Lower leg skin (tissue), 4 donors: Measurements from ENCODE around the gene FTL. TPM values are rescaled to one million over a fixed set of nuclear protein-coding genes. Genes with fewer than 3 reads are reported as not detected.

ENCODE experiments used
- DNase-seq, 2 donors: peaks; one replicate each; pipeline ENCODE4 v3.0.0-alpha.2; 2019; ENCODE audit warnings: low spot score in 2 of 2
- H3K4me3 ChIP-seq: fragments of 200-600 bp; sonication (generic); 2 replicates; pipeline ENCODE4 v1.5.1; 2017; ENCODE audit warnings: mild to moderate bottlenecking, low read depth; ENCODE audit not compliant: poor library complexity, severe bottlenecking
- CTCF ChIP-seq, 3 donors: fragments of 450-650 bp; IDR thresholded peaks; one replicate each; pipeline ENCODE4 v1.5.1; 2016; ENCODE audit warnings: antibody characterized with exemption in 3 of 3, mild to moderate bottlenecking in 3 of 3, moderate library complexity in 2 of 3
- POLR2A ChIP-seq, 2 donors: fragments of 450-650 bp; IDR thresholded peaks; one replicate each; pipeline ENCODE4 v1.6.1; 2016 to 2017; ENCODE audit warnings: antibody characterized with exemption in 2 of 2, mild to moderate bottlenecking in 1 of 2, moderate library complexity in 1 of 2
- WGBS, 2 donors: methylation state at CpG; one replicate each; pipeline ENCODE4 v1.1.5; 2018; 5-methylcytosine and 5-hydroxymethylcytosine counted together
- intact Hi-C: fragments of 100-400 bp; cut with DNase I; formaldehyde crosslinking; loops from one replicate; pipeline ENCODE4 v1.15.0; 2023; ENCODE audit warnings: low total_unique reads
- total RNA-seq, 4 donors: library from RNA; depleted of rRNA; stranded (reverse); fragments of >200 nt; gene quantifications; one replicate each; pipeline ENCODE4 v1.1.0, GENCODE V29; 2016

Gene FTL
- total RNA-seq, 4 donors from 2014 or later: 1,012 to 1,617 (median 1,174) TPM

DNA sequence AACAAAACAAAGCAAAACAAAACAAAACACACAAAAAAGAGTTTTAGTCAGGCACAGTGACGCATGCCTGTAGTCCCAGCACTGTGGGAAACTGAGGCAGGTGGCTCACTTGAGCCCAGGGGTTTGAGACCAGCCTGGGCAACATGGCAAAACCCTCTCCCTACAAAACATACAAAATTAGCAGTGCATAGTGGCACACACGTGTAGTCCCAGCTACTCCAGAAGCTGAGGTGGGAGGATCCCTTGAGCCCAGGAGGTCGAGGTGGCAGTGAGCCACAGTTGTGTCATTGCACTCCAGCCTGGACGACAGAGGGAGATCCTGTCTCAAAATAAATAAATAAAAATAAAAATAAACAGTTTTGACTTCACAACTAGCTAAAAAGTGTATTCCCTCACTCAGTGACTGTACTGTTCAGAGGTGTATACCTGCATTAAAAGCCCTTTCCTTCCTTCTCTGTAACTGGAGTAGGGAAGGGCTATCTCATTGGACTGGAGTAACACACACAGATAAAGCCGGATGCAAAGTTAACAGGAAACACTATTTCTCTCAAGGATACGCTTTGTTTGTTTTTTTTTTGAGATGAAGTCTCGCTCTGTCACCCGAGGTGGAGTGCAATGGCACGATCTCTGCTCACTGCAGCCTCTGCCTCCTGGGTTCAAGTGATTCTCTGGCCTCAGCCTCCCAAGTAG lies 14.1 kb upstream of the FTL start:
- no peak overlapping the region for H3K4me3 ChIP-seq
- TF ChIP-seq CTCF (IDR thresholded peaks at IDR 0.05) (no peak), POLR2A (IDR thresholded peaks at IDR 0.05) (no peak)
- intact Hi-C loops: no loop called here
- 61 to 65% methylated on average over 9 of the region's 9 CpGs for WGBS, 2 donors
- no peak for DNase-seq

- H3K4me3 ChIP-seq: no peak overlapping the region
- intact Hi-C loops: no loop called here
- 82 to 85% methylated on average over 4 of the region's 4 CpGs for WGBS, 2 donors
- TF ChIP-seq CTCF (IDR thresholded peaks at IDR 0.05): no peak
- TF ChIP-seq POLR2A (IDR thresholded peaks at IDR 0.05): no peak
- no peak for DNase-seq
These were observed 12.0 kb upstream of the FTL start for GRCh38 chr19:48953141-48953540.

DNA sequence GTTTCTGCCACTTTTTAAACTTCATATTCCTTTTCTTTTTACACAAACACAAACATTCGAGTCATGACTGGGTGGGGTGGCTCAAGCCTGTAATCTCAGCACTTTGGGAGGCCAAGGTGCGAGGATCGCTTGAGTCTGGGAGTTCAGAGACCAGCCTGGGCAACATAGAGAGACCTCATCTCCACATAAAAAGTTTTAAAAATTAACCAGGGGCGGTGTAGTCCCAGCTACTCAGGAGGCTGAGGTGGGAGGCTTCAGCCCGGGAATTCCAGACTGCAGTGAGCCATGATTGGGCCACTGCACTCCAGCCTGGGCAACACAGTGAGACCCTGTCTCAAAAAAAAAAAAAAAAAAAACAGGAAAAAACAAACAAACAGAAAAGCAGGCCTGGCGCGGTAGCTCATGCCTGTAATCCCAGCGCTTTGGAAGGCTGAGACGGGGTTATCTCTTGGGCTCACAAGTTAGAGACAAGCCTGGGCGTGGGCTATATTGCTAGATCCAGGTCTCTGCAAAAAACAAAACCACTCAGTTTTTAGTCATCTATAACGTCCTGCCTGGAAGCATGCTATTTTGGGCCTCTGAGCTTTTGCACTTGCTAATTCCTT lies 11.0 kb upstream of the FTL start:
- 50 to 59% methylated on average over 11 of the region's 11 CpGs for WGBS, 2 donors
- TF ChIP-seq CTCF (IDR thresholded peaks at IDR 0.05) (no peak), POLR2A (IDR thresholded peaks at IDR 0.05) (no peak)
- intact Hi-C loops: no loop called here
- no peak overlapping the region for H3K4me3 ChIP-seq
- DNase-seq: no peak

- intact Hi-C loops: no loop called here
- no peak for TF ChIP-seq CTCF (IDR thresholded peaks at IDR 0.05)
- TF ChIP-seq POLR2A (IDR thresholded peaks at IDR 0.05): no peak
- 1 to 2% methylated on average over 40 to 41 of the region's 71 CpGs for WGBS, 2 donors
- peak; percentile 93 to 99 for DNase-seq
- peak within 1 kb of the TSS; percentile 61 for H3K4me3 ChIP-seq
These were observed 10.4 kb upstream of the FTL start, which contains the start of gene BAX for GRCh38 chr19:48954595-48955307. BAX (plus strand) TSS chr19:48954875; CDS start chr19:48954929, 54 bp downstream.

DNA sequence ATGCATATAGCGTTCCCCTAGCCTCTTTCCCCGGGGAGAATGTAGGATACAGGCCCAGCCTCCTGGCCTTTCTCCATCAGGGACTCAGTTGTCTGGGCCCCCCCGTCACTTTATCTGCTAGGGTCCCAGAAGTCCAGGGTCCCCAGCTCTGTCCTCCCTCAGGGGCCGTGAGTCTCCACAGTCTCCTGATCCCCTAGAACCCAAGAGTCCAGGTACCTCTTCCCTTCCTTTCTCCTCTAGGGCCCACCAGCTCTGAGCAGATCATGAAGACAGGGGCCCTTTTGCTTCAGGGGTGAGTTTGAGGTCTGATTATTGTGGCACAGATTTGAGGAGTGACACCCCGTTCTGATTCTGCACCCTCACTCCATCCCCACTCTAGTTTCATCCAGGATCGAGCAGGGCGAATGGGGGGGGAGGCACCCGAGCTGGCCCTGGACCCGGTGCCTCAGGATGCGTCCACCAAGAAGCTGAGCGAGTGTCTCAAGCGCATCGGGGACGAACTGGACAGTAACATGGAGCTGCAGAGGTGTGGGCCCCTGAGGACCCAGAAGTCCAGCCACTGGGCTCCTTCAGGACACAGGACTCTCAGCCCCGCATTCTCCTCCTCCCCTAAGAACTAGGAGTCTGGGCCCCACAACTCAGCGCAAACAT lies 9.7 kb upstream of the FTL start:
- intact Hi-C loops: no loop called here
- 47 to 58% methylated on average over 11 to 15 of the region's 16 CpGs for WGBS, 2 donors
- H3K4me3 ChIP-seq: peak overlapping the region; percentile 61
- no peak for DNase-seq
- TF ChIP-seq CTCF (IDR thresholded peaks at IDR 0.05) (no peak), POLR2A (IDR thresholded peaks at IDR 0.05) (no peak)
